HG02938 (cell line): ENCODE data around the gene JAM2.

Source experiments
- ATAC-seq: cut with Tn5 transposase; IDR thresholded peaks from one replicate; pipeline ENCODE4 v1.9.1; 2021; ENCODE audit warnings: mild to moderate bottlenecking, moderate library complexity; ENCODE audit not compliant: unreplicated experiment

JAM2 gene

GRCh38 chr21:25764065-25764464, 125.0 kb downstream of the JAM2 start:
- ATAC-seq, result no peak
